NCI-H1417 treated with DMSO at 0.1 percent for 48 hours (cell line): ENCODE measurements around the gene FCER1G.

Source experiments
- DNase-seq: peaks from one replicate; lab custom pipeline; 2025; lab: John Stamatoyannopoulos, UW

Gene FCER1G

GRCh38 chr1:161188381-161188780, 26.7 kb upstream of the FCER1G start:
- no peak for DNase-seq

DNA sequence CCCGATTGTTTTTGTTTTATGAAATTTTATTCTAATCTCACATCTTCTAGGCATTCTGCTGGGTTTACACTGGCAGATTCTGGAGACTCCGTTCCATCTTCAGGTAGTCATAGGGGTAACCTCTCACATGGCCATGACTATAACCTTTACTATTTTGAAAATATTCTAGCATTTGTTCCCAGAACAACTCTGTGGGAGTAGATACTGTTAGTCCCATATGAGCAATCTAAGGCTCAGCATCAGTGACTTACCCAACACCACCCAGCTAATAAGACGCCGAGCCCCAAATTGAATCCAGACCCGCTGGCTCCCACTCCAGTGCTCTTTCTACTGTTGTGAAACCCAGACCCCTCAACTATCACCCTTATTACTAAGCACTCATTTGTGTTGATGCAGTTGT, 26.1 kb upstream of the FCER1G start:
- DNase-seq: no peak

GRCh38 chr1:161190962-161191521, 24.1 kb upstream of the FCER1G start:
- DNase-seq: no peak

- no peak for DNase-seq
Measured at GRCh38 chr1:161191971-161192370, 23.1 kb upstream of the FCER1G start.

- peak; percentile 12 for DNase-seq
Measured at GRCh38 chr1:161192476-161193465, 22.3 kb upstream of the FCER1G start.

GRCh38 chr1:161193561-161194235, 21.4 kb upstream of the FCER1G start:
- DNase-seq: no peak

DNA sequence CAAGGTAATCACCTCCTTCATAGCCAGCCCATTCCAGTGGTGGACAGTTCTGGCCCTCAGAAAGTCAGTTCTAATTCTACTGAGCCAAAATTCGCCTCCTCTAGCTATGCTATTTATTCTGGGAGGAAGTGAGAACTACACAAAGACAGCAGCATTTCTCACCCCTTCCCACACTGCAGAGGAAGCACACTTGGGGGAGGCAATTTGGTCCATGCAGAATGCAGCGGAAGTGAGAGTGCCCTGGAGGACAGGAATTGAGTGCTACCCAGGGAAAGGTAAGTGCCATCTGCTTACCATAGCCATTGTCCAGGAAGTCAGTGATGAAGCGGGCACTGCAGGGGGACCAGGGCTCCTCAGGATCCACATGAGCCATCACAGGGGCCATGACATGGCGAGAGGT, 19.9 kb upstream of the FCER1G start:
- DNase-seq: no peak

DNA sequence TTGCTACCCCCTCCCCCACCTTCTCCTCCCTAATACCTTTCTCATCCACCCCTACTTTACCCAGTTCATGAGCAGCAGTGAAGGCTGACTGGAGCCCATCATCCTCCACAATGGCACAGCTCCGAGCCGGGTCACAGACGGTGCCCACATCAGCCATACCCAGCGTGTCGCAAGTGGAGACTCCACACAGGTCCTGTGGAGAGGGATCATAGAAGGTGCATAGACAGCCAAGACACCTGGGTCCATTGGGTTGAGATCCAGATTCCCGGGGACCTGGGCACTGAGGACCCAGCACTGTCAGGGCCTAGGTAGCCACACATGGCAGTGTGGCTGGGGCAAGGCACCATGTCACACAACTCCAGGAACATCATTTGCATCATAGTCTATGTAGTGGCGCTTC, 19.0 kb upstream of the FCER1G start:
- DNase-seq: no peak

- no peak for DNase-seq
Measured at GRCh38 chr1:161196521-161197451, 18.3 kb upstream of the FCER1G start.

DNA sequence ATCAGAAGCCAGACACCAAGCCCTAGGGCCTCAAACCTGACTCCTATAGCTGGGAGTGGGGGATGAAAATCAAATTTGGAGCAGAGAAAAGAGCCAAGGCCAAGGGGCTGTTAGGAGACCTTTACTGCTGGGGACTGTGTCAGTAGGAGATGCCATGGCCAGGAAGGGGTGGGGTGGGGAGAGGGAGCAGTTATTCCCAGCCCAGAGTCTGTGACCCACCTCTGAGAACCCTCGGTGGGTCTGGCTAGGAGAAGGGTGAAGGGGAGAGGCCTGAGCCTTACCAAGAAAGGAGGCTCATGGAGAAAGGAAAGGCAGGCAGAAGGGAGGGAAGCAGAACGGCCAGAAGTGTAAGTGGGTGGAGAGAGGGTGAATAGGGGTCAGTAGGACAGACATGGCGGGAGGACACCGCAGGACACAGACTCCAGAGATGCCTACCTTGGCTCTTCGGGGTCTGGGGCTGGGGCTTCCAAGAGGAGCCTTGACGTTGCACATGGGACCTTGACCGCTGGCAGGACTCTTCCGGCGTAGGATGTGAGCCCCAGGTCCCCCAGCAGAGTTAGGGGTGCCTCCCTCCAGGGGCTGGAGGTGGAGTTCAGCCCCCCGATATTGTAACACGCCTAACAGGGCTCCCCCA, 17.4 kb upstream of the FCER1G start:
- DNase-seq: no peak

- DNase-seq: no peak
Measured at GRCh38 chr1:161198194-161198896, 16.8 kb upstream of the FCER1G start.

GRCh38 chr1:161198897-161199431, 16.1 kb upstream of the FCER1G start, which contains the start of gene ADAMTS4:
Gene ADAMTS4 (minus strand): TSS chr1:161199054. CDS start chr1:161198627, 427 bp downstream.
- DNase-seq: no peak

DNA sequence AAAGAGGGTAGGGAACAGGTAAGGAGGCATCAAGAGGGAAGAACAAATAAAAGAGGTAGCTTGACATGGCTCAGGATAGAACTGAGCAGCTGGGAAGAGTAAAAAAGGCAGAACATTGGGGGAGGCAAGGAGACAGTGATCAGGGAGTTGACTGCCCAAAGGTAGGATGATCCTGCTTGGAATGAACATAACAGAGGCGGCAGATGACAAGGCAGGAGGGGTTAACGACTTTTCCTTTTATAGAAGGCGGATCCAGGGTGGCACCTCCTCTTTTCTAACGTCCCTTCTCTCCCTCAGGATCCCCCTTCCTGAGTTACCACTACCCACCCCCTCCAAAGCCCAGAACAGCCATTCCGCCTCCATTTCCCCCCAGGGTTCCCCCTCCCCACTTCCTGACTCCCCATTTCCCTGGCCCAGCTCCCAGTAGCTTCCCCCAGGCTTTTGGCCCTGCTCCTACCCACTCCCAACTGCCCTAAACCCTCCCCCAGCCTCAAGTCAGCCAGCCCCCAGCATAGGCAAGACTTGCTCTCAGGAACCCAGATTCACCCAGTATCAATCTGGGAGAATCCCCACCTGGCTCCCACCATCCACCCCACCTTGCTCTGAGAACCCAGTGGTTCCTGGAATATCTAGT, 15.5 kb upstream of the FCER1G start:
- DNase-seq: no peak

GRCh38 chr1:161200421-161200991, 14.6 kb upstream of the FCER1G start:
- no peak for DNase-seq

DNA sequence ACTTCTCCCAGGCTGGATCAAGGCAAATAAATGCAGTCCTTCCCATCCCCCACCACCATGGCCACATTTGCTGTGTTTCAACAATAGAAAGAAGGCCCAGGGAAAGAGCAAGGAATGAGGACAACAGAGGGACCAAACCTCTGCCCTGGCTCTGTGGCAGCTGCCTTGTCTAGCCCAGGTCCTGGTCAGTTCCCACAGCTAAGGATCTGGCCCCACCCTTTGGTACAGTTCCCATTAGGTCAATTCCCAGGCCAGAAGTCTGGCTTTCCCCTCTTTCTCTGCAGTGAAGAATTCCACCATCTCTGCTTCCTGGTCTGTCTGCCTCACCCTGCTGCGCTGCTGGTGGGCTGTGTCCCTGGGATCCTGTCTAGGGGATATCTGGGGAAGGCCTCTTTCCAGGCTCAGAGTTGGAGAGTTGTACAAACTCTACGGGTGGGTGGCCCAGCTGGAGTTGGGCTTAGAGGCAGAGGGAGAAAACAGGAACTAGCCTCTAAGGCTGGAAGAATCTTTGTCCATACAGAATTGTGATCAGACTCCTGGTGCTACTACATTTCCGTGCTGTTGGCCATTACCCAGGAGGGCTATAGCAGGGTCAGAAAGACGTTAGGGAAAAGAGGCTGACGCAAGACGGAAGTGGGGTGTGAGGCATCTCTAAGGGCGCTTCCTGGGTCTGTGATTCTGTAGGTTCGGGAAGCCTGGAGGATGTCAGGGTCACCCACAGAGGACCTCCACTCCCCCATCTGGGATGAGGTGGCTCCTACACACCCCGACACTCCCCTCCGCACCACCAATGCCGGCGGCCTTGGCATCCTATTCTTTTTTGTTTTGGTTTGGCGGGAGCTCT, 13.9 kb upstream of the FCER1G start:
- DNase-seq: no peak

GRCh38 chr1:161201836-161202712, 13.0 kb upstream of the FCER1G start, which contains the start of gene NDUFS2:
Gene NDUFS2 (plus strand): TSS chr1:161202367. CDS start chr1:161202386, 19 bp downstream.
- DNase-seq: peak; percentile 97

- no peak for DNase-seq
Measured at GRCh38 chr1:161206411-161207140, 8.5 kb upstream of the FCER1G start.
